ENCODE measurements around the gene ADH4.

The ADH4 gene

DNA sequence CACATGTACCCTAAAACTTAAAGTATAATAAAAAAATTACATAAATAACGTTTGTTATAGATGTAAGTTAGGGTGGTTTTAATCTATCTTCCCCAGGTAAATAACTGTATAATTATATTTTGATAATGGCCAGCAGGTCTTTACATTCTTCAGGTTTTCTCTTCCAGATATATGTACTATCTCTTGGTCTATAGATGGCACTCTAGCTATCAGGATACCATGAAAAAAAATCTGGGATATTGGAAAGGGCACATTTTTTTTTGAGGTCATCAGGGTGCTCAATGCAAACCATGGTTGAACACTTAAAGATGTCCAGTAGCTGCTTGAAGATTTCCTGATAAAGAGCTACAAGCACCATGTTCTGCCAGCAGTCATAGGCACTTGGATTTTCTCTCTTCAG is 15.6 kb upstream of the ADH4 start:
- TF ChIP-seq, protein P1, sequence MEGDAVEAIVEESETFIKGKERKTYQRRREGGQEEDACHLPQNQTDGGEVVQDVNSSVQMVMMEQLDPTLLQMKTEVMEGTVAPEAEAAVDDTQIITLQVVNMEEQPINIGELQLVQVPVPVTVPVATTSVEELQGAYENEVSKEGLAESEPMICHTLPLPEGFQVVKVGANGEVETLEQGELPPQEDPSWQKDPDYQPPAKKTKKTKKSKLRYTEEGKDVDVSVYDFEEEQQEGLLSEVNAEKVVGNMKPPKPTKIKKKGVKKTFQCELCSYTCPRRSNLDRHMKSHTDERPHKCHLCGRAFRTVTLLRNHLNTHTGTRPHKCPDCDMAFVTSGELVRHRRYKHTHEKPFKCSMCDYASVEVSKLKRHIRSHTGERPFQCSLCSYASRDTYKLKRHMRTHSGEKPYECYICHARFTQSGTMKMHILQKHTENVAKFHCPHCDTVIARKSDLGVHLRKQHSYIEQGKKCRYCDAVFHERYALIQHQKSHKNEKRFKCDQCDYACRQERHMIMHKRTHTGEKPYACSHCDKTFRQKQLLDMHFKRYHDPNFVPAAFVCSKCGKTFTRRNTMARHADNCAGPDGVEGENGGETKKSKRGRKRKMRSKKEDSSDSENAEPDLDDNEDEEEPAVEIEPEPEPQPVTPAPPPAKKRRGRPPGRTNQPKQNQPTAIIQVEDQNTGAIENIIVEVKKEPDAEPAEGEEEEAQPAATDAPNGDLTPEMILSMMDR (IDR thresholded peaks at IDR 0.05; ENCODE audit: insufficient read depth, low read length, poor library complexity, severe bottlenecking): no peak
- H3K4me3 ChIP-seq (replicated peaks; ENCODE audit: low read depth, low read length): no peak overlapping the region
- no peaks in the 10 kb centered on the region for H3K36me3 ChIP-seq (ENCODE audit: control insufficient read depth, insufficient read depth, low read length)
- DNase-seq (ENCODE audit: extremely low read depth, insufficient read length): no peak
- H3K27me3 ChIP-seq (replicated peaks; ENCODE audit: control insufficient read depth, insufficient read depth, low read length): no peaks in the 10 kb centered on the region; the same call in 1 of the 2 replicates

DNA sequence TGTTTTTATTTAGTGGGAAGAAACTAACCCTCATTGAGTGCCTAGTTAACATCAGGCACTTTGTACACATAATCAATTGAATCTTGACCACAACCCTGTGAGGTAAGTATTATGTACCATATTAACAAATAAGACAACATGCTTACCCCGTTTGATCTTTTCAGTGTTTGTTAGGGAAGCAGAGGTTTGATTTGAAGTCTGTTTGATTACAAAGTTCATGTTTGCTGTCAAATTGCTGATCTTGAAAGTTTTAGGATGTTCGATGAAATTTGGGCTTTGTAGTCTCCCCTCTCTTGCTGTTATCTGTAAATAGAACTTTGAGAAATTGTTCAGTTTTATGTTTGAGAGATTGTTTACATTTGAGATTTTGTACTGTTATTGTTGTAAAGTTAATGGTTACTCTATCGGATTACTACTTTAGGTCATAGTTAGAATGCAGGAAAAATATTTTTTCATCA is 13.4 kb upstream of the ADH4 start:
- Histone ChIP-seq H3K4me3 (replicated peaks; ENCODE audit: low read depth, low read length) (no peak overlapping the region), H3K27me3 (replicated peaks; ENCODE audit: control insufficient read depth, insufficient read depth, low read length) (no peaks in the 10 kb centered on the region), H3K36me3 (ENCODE audit: control insufficient read depth, insufficient read depth, low read length) (no peaks in the 10 kb centered on the region)
- DNase-seq (ENCODE audit: extremely low read depth, insufficient read length): no peak
- TF ChIP-seq, protein P1 (IDR thresholded peaks at IDR 0.05; ENCODE audit: insufficient read depth, low read length, poor library complexity, severe bottlenecking): no peak

DNA sequence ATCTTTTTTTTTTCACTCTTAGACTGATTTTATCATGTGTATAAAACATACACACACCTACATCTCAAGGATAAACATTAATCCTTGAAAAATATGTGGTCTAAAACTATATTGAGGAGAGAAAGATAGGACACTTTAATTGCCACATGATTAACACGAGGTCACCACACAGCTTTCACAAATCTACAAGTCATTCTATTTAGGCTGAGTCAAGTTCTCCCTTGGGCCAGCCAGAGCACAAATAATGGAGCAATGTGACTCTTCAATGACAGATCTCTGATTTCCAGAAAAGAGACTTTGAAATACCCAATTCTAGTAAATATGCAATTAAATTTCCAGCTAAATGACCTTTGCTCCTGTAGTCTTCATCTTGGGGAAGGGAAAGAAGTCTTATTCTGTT is 12.9 kb upstream of the ADH4 start:
- no peak for DNase-seq (ENCODE audit: extremely low read depth, insufficient read length)
- no peaks in the 10 kb centered on the region for H3K27me3 ChIP-seq (replicated peaks; ENCODE audit: control insufficient read depth, insufficient read depth, low read length)
- no peak overlapping the region for H3K4me3 ChIP-seq (replicated peaks; ENCODE audit: low read depth, low read length)
- H3K36me3 ChIP-seq (ENCODE audit: control insufficient read depth, insufficient read depth, low read length): no peaks in the 10 kb centered on the region
- TF ChIP-seq, protein P1 (IDR thresholded peaks at IDR 0.05; ENCODE audit: insufficient read depth, low read length, poor library complexity, severe bottlenecking): no peak

DNA sequence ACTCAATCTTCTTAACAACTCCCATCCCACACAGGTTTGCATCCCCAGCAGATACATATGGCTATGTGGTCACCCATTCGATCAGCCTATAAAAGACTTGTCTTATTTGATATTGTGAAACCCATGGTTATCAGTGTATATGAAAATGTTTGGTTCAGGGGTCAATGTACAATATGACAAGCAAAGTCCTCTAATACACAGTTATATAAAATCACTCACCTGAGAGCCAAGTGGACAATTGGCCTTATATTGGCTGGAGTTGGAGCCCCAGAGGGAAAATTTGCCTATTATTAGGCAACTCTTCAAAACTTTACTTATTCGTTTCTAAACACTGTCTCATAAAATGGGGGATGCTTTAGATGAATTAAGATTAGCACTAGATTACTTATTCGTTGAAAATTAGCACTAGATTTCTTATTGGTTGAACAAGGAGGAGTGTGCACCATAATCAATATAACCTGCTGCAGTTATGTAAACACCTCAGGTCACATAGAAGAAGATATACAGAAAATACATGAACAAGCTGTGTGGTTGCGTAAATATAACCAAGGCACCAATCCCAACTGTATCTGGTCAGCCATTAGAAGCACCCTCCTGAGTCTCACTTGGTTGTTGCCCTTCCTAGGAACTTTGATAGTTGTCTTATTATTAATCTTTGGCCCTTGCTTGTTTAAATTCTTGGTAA is 10.7 kb upstream of the ADH4 start:
- Histone ChIP-seq H3K4me3 (replicated peaks; ENCODE audit: low read depth, low read length) (no peak overlapping the region), H3K27me3 (replicated peaks; ENCODE audit: control insufficient read depth, insufficient read depth, low read length) (no peaks in the 10 kb centered on the region), H3K36me3 (ENCODE audit: control insufficient read depth, insufficient read depth, low read length) (no peaks in the 10 kb centered on the region)
- DNase-seq (ENCODE audit: extremely low read depth, insufficient read length): no peak
- TF ChIP-seq, protein P1 (IDR thresholded peaks at IDR 0.05; ENCODE audit: insufficient read depth, low read length, poor library complexity, severe bottlenecking): no peak

DNA sequence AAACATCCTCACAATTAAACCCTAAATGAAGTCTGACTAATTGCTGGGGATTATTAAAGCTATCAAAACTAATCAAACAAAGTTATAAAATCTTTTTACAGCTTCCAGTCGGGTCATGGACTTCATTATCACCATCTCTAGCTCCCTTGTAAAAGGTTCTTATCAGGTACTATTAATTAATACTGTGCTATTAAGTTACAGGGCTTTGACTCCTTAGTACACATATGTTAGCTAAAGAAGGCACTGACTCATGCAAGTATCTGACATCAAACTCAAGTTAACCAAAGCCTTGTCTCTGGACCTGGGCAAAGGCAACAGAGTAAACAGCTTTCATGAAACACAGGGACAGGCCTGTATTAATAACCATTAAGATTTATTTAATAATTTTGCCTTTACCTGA is 7.9 kb upstream of the ADH4 start:
- TF ChIP-seq, protein P1 (IDR thresholded peaks at IDR 0.05; ENCODE audit: insufficient read depth, low read length, poor library complexity, severe bottlenecking): no peak
- H3K27me3 ChIP-seq (replicated peaks; ENCODE audit: control insufficient read depth, insufficient read depth, low read length): no peaks in the 10 kb centered on the region
- no peak for DNase-seq (ENCODE audit: extremely low read depth, insufficient read length)
- H3K4me3 ChIP-seq (replicated peaks; ENCODE audit: low read depth, low read length): no peak overlapping the region
- H3K36me3 ChIP-seq (ENCODE audit: control insufficient read depth, insufficient read depth, low read length): no peaks in the 10 kb centered on the region

DNA sequence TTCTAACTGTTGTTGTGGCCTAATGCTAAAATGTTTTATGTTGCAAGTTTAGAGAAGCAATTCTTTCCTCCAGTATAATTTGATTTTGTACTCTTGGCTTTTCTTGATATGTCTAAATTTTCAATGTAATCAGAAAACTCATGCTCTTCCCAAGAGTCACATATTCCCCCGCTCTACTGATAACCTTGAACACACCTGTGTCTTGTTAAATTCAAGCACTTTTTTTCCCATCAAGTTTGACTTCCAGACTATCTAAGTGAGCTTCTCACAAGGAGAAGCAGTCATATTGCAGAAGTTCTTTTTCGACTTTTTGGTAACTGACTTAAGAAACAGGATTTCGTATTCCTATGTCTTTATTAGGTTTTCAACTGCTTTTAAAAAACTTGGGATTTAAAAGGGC is 7.4 kb upstream of the ADH4 start:
- H3K27me3 ChIP-seq (replicated peaks; ENCODE audit: control insufficient read depth, insufficient read depth, low read length): no peaks in the 10 kb centered on the region
- TF ChIP-seq, protein P1 (IDR thresholded peaks at IDR 0.05; ENCODE audit: insufficient read depth, low read length, poor library complexity, severe bottlenecking): no peak

More for the DNA sequence above, 7.4 kb upstream of the ADH4 start:
- no peak overlapping the region for H3K4me3 ChIP-seq (replicated peaks; ENCODE audit: low read depth, low read length)
- H3K36me3 ChIP-seq (ENCODE audit: control insufficient read depth, insufficient read depth, low read length): no peaks in the 10 kb centered on the region
- DNase-seq (ENCODE audit: extremely low read depth, insufficient read length): no peak
